ENCODE measurements around the gene NLRP6. TPM values are rescaled to one million over a fixed set of nuclear protein-coding genes. Genes with fewer than 3 reads are reported as not detected.
A peak's percentile ranks its signal among the peaks of the same experiment; 100 is the strongest.
"Not testable (repeated sequence)": the region's sequence is repeated elsewhere in the genome, so short reads cannot be mapped to it uniquely, and the experiment has no call there.

Gene NLRP6
- total RNA-seq, 1 experiment from 2014 or later = not detected

DNA sequence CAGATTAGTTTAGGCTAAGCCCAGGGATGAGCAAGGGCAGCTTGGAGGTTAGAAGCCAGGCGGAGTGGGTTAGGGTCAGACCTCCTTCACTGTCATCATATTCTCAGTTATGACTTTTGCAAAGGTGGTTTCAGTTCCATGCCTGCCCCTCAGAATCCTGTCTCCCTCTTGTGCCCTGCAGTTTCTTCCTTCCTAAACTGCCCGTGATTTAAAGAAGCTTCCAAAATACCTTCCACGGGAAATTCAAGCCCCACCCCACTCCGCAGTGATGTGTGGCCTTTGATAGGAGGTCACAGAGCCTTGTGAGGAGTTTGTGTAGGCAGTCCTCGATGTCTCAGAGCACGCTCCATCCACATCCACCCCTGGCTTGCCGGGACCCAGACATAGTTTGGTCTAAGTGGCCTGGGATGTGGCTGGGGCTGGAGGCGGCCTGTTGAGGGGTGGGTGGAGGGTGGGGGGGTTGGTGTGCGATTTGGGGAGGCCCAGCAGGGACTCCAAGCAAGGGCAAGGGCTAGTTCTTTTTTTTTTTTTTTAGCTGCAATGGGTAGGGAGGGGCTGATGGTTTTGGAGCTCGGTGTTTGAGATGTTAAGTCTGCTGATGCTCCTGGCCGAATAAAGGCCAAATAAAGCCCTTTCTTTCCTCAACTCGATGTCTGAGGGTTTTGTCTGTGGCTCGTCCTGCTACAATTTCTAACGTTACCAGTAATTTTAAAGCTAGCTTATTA, 34.0 kb downstream of the NLRP6 start:
- ChIA-PET POLR2A (interaction anchor here (0.6 kb wide), 2 partner anchors 52 to 252 kb away, joined by 3 to 4 read pairs; no protein-coding TSS in a partner anchor), CTCF (interaction anchor here (0.6 to 1.5 kb wide), 5 partner anchors 17 to 61 kb away, joined by 3 to 4 read pairs (median 3); no protein-coding TSS in a partner anchor)
- Mint-ChIP-seq H3K36me3 (ENCODE audit: insufficient read depth, unreplicated experiment) (peaks cover 6% of the 10 kb centered on the region), H3K9me3 (ENCODE audit: unreplicated experiment) (no peaks in the 10 kb centered on the region), H3K27me3 (ENCODE audit: insufficient read depth, unreplicated experiment) (no peaks in the 10 kb centered on the region), H3K4me3 (ENCODE audit: unreplicated experiment) (peak overlapping the region; percentile 29), H3K4me1 (ENCODE audit: insufficient read depth, unreplicated experiment) (peaks cover 25% of the 10 kb centered on the region), H3K27ac (ENCODE audit: low read depth, unreplicated experiment) (no peak overlapping the region)
- no peak for DNase-seq (ENCODE audit: unreplicated experiment)
- intact Hi-C loops (cut with micrococcal nuclease) = no loop called here
- TF ChIP-seq CTCF (IDR thresholded peaks at IDR 0.05; ENCODE audit: unreplicated experiment) = no peak
- BruUV-seq (replicated peaks) = no TSS peak

- H3K4me1 Mint-ChIP-seq (ENCODE audit: insufficient read depth, unreplicated experiment) = peaks cover 19% of the 10 kb centered on the region
- TF ChIP-seq CTCF (IDR thresholded peaks at IDR 0.05; ENCODE audit: unreplicated experiment) = no peak
- no TSS peak for BruUV-seq (replicated peaks)
- H3K9me3 Mint-ChIP-seq (ENCODE audit: unreplicated experiment) = no peaks in the 10 kb centered on the region
- H3K27ac Mint-ChIP-seq (ENCODE audit: low read depth, unreplicated experiment) = no peak overlapping the region
- no peaks in the 10 kb centered on the region for H3K27me3 Mint-ChIP-seq (ENCODE audit: insufficient read depth, unreplicated experiment)
- ChIA-PET CTCF (interaction anchor here (1.2 kb wide), 1 partner anchor 50 kb away, joined by 3 read pairs; no protein-coding TSS in a partner anchor), POLR2A (interaction anchor here (0.6 kb wide), 1 partner anchor 50 kb away, joined by 3 read pairs; no protein-coding TSS in a partner anchor)
- no peak for DNase-seq (ENCODE audit: unreplicated experiment)
- H3K4me3 Mint-ChIP-seq (ENCODE audit: unreplicated experiment) = no peak overlapping the region
- intact Hi-C loops (cut with micrococcal nuclease) = no loop called here
- peaks cover 6% of the 10 kb centered on the region for H3K36me3 Mint-ChIP-seq (ENCODE audit: insufficient read depth, unreplicated experiment)
Measured at GRCh38 chr11:313304-313786, 35.1 kb downstream of the NLRP6 start.

DNA sequence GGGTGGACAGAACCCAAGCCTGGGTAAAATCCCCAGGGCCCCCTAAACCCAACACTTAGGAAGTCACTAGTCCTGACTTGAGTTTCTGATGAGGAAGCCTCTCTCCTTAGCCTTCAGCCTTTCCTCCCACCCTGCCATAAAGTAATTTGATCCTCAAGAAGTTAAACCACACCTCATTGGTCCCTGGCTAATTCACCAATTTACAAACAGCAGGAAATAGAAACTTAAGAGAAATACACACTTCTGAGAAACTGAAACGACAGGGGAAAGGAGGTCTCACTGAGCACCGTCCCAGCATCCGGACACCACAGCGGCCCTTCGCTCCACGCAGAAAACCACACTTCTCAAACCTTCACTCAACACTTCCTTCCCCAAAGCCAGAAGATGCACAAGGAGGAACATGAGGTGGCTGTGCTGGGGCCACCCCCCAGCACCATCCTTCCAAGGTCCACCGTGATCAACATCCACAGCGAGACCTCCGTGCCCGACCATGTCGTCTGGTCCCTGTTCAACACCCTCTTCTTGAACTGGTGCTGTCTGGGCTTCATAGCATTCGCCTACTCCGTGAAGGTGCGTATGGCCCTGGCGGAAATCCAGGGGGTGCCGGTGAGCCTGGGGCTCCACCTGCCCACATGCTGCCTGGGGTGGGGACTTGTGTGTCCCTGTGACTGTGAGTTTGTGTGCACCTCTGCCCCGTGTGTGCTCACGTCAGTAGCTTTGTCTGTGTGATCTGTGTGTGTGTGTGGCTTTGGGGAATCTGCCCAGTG, 35.8 kb downstream of the NLRP6 start, which contains the start of gene IFITM1:
TSS of gene IFITM1 (plus strand) at position 254 of the 767 bp plus-strand sequence. CDS start at position 385, 131 bp downstream.
- intact Hi-C loops (cut with micrococcal nuclease) = no loop called here
- TF ChIP-seq CTCF (IDR thresholded peaks at IDR 0.05; ENCODE audit: unreplicated experiment) = no peak
- Mint-ChIP-seq H3K27me3 (ENCODE audit: insufficient read depth, unreplicated experiment) (no peaks in the 10 kb centered on the region), H3K4me1 (ENCODE audit: insufficient read depth, unreplicated experiment) (peaks cover 19% of the 10 kb centered on the region), H3K9me3 (ENCODE audit: unreplicated experiment) (no peaks in the 10 kb centered on the region), H3K4me3 (ENCODE audit: unreplicated experiment) (peak within 1 kb of the TSS; percentile 46), H3K27ac (ENCODE audit: low read depth, unreplicated experiment) (no peak within 1 kb of the TSS), H3K36me3 (ENCODE audit: insufficient read depth, unreplicated experiment) (peaks cover 6% of the 10 kb centered on the region)
- CTCF ChIA-PET = no interaction called here
- peak; percentile 74 for DNase-seq (ENCODE audit: unreplicated experiment)
- POLR2A ChIA-PET = no interaction called here
- BruUV-seq (replicated peaks) = no TSS peak

GRCh38 chr11:314554-314875, 36.3 kb downstream of the NLRP6 start:
- POLR2A ChIA-PET; H3K27me3 Mint-ChIP-seq (ENCODE audit: insufficient read depth, unreplicated experiment); H3K27ac Mint-ChIP-seq (ENCODE audit: low read depth, unreplicated experiment); CTCF ChIA-PET; H3K9me3 Mint-ChIP-seq (ENCODE audit: unreplicated experiment); intact Hi-C loops (cut with micrococcal nuclease); BruUV-seq (replicated peaks); H3K36me3 Mint-ChIP-seq (ENCODE audit: insufficient read depth, unreplicated experiment); DNase-seq (ENCODE audit: unreplicated experiment): not testable (repeated sequence)
- Mint-ChIP-seq H3K4me1 (ENCODE audit: insufficient read depth, unreplicated experiment) (peaks cover 15% of the 10 kb centered on the region), H3K4me3 (ENCODE audit: unreplicated experiment) (peak overlapping the region; percentile 46)
